Activated effector memory CD4-positive, alpha-beta T cell treated with Interleukin-2 at 50 U/mL for 16 hours (primary cell): ENCODE measurements around the gene RASGRP3.
"Not testable (repeated sequence)": the region's sequence is repeated elsewhere in the genome, so short reads cannot be mapped to it uniquely, and the experiment has no call there.

ENCODE experiments used
- DNase-seq: peaks from one replicate; pipeline ENCODE4 v3.0.0-alpha.2; 2020

RASGRP3 gene

GRCh38 chr2:33476131-33476792, at the start of gene RASGRP3:
Gene RASGRP3, plus strand, starts transcription at chr2:33476649. Its CDS starts 38,488 bp downstream, at chr2:33515137.
- peak; percentile 44 for DNase-seq

GRCh38 chr2:33426666-33427231, 49.7 kb upstream of the RASGRP3 start:
- no peak for DNase-seq

GRCh38 chr2:33430077-33430476, 46.4 kb upstream of the RASGRP3 start:
- no peak for DNase-seq

- no peak for DNase-seq
Measured at GRCh38 chr2:33430856-33431255, 45.6 kb upstream of the RASGRP3 start.

- DNase-seq, result no peak
Measured at GRCh38 chr2:33432871-33433270, 43.6 kb upstream of the RASGRP3 start.

GRCh38 chr2:33433279-33434235, 42.9 kb upstream of the RASGRP3 start:
- DNase-seq, result no peak

- DNase-seq, result no peak
Measured at GRCh38 chr2:33435518-33435917, 40.9 kb upstream of the RASGRP3 start.

- DNase-seq, result no peak
Measured at GRCh38 chr2:33436083-33436482, 40.4 kb upstream of the RASGRP3 start.

- no peak for DNase-seq
Measured at GRCh38 chr2:33437297-33437696, 39.2 kb upstream of the RASGRP3 start.

GRCh38 chr2:33437815-33438214, 38.6 kb upstream of the RASGRP3 start:
- no peak for DNase-seq

GRCh38 chr2:33441235-33441810, 35.1 kb upstream of the RASGRP3 start:
- no peak for DNase-seq

GRCh38 chr2:33442052-33442451, 34.4 kb upstream of the RASGRP3 start:
- not testable (repeated sequence) for DNase-seq

- DNase-seq, result no peak
Measured at GRCh38 chr2:33442528-33443079, 33.8 kb upstream of the RASGRP3 start.

- DNase-seq, result no peak
Measured at GRCh38 chr2:33443274-33443829, 33.1 kb upstream of the RASGRP3 start.

- DNase-seq, result no peak
Measured at GRCh38 chr2:33444967-33445366, 31.5 kb upstream of the RASGRP3 start.

GRCh38 chr2:33448220-33448899, 28.1 kb upstream of the RASGRP3 start:
- no peak for DNase-seq

- DNase-seq, result no peak
Measured at GRCh38 chr2:33451214-33451613, 25.2 kb upstream of the RASGRP3 start.

- no peak for DNase-seq
Measured at GRCh38 chr2:33451825-33452224, 24.6 kb upstream of the RASGRP3 start.

- no peak for DNase-seq
Measured at GRCh38 chr2:33452545-33452944, 23.9 kb upstream of the RASGRP3 start.

GRCh38 chr2:33453905-33454479, 22.5 kb upstream of the RASGRP3 start:
- no peak for DNase-seq

- DNase-seq, result no peak
Measured at GRCh38 chr2:33457556-33458247, 18.7 kb upstream of the RASGRP3 start.
